Activated T-cell treated with anti-CD3 and anti-CD28 coated beads, Interleukin-2, amount 50 U/mL, for 4 hours (primary cell): ENCODE data around the gene HIF1AN. TPM values are rescaled to one million over a fixed set of nuclear protein-coding genes. Genes with fewer than 3 reads are reported as not detected.

Experiments used
- ATAC-seq, 2 donors: fragments of 200-7000 bp; cut with Tn5 transposase; one replicate each; pipeline ENCODE4 v1.10.0; 2021
- DNase-seq: peaks from one replicate; pipeline ENCODE4 v3.0.0-alpha.2; 2020
- H3K27me3 Mint-ChIP-seq: one replicate; pipeline ENCODE4 v1.8.0; 2021; ENCODE audit warnings: low read depth, mixed read lengths
- H3K36me3 Mint-ChIP-seq: one replicate; pipeline ENCODE4 v1.8.0; 2022; ENCODE audit warnings: mixed read lengths; ENCODE audit not compliant: insufficient read depth
- H3K4me1 Mint-ChIP-seq: one replicate; pipeline ENCODE4 v1.8.0; 2021; ENCODE audit warnings: low read depth, mixed read lengths
- H3K4me3 Mint-ChIP-seq: one replicate; pipeline ENCODE4 v1.8.0; 2021; ENCODE audit warnings: mild to moderate bottlenecking, moderate library complexity, mixed read lengths
- H3K9me3 Mint-ChIP-seq: one replicate; pipeline ENCODE4 v1.8.0; 2021; ENCODE audit warnings: mixed read lengths
- total RNA-seq, 3 donors: library from RNA; stranded (reverse); gene quantifications; one replicate each; pipeline ENCODE4 v1.2.1, GENCODE V29; 2021

HIF1AN gene
- total RNA-seq, 3 donors from 2014 or later = 42.8 to 52.6 (median 48.7) TPM

- no peak for ATAC-seq
- peaks cover 44% of the 10 kb centered on the region for H3K27me3 Mint-ChIP-seq
- peaks cover 3% of the 10 kb centered on the region for H3K9me3 Mint-ChIP-seq
Measured at GRCh38 chr10:100607439-100607838, 71.7 kb downstream of the HIF1AN start.

More at GRCh38 chr10:100607439-100607838, 71.7 kb downstream of the HIF1AN start:
- H3K4me1 Mint-ChIP-seq = no peaks in the 10 kb centered on the region
- no peak for DNase-seq
- H3K36me3 Mint-ChIP-seq = no peaks in the 10 kb centered on the region
- H3K4me3 Mint-ChIP-seq = no peak overlapping the region

Other genes starting within 250 kb of the HIF1AN start
- 10 to 100 TPM; 62.5 to 79.5 (median 75.5) TPM for gene BLOC1S2, start 249.3 kb upstream of the HIF1AN start, total RNA-seq
- not detected for gene PKD2L1, start 205.7 kb upstream of the HIF1AN start, total RNA-seq
- gene SCD, start 188.7 kb upstream of the HIF1AN start, total RNA-seq = 10 to 100 TPM; 19.7 to 26.7 (median 21.1) TPM
- gene WNT8B, start 72.9 kb upstream of the HIF1AN start, total RNA-seq = under 1 TPM in 1 of 3 donors, not detected in 2; 0.11 TPM
- gene SEC31B, start 16.1 kb upstream of the HIF1AN start, total RNA-seq = 1 to 10 TPM; 6.2 to 7.6 (median 6.9) TPM
- 100 to 1,000 TPM; 261 to 286 (median 280) TPM for gene NDUFB8, start 6.1 kb upstream of the HIF1AN start, total RNA-seq
- not detected for gene PAX2, start 209.6 kb downstream of the HIF1AN start, total RNA-seq